Measurements from ENCODE around the gene RACGAP1. TPM values are rescaled to one million over a fixed set of nuclear protein-coding genes. Genes with fewer than 3 reads are reported as not detected.

The RACGAP1 gene
- total RNA-seq, 3 donors from 2014 or later = 22.6 to 26.0 (median 25.6) TPM

- H3K4me3 Mint-ChIP-seq = no peak overlapping the region
- no peaks in the 10 kb centered on the region for H3K36me3 Mint-ChIP-seq (ENCODE audit: insufficient read depth)
- DNase-seq (no peak), ATAC-seq (no peak)
- no peaks in the 10 kb centered on the region for H3K4me1 Mint-ChIP-seq (ENCODE audit: low read depth)
- no peaks in the 10 kb centered on the region for H3K9me3 Mint-ChIP-seq
- H3K27me3 Mint-ChIP-seq (ENCODE audit: low read depth) = no peaks in the 10 kb centered on the region
Observed at GRCh38 chr12:49979016-49979586, 46.2 kb downstream of the RACGAP1 start.

DNA sequence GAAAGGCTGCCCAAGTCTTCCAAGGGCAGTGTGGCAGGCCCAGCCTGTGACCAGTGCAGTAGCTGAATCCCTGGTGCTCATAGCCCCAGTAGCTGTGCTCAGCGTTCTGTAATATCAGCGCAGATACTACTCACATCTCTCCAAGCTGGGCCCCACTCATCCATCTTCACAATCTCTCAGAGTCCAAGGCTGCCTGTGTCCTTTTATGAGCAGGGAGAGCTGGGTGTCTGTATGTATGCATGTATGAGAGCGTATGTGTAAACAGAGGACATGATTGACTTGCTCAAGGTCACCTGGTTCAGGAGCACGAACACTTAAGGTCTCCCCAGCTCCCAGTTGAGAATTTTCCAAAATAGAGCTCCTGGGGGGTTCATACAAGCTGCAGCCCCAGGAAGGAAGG is 47.2 kb downstream of the RACGAP1 start:
- Mint-ChIP-seq H3K4me3 (no peak overlapping the region), H3K4me1 (ENCODE audit: low read depth) (no peaks in the 10 kb centered on the region), H3K36me3 (ENCODE audit: insufficient read depth) (no peaks in the 10 kb centered on the region), H3K9me3 (no peaks in the 10 kb centered on the region), H3K27me3 (ENCODE audit: low read depth) (no peaks in the 10 kb centered on the region)
- no peak for DNase-seq
- no peak for ATAC-seq

DNA sequence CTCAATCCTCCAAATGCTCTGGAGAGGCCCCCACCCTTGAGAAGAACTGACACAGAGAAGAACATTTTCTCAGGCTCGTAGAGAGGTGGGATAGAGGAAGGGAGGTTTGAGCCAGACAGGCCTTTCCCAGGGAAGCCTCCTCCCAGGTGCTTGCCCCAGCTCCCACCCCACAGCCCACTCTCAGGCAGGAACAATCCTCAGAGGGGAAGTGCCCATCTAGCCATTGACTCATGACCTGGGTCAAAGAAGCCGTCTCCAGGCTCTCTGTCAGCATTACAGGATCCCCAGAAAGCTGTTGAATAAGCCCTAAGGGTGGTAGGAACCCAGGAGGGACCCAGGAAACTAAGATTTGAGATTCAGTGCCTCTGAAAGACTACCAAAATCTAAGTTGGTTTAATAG is 48.7 kb downstream of the RACGAP1 start:
- ATAC-seq = no peak
- no peaks in the 10 kb centered on the region for H3K4me1 Mint-ChIP-seq (ENCODE audit: low read depth)

DNA sequence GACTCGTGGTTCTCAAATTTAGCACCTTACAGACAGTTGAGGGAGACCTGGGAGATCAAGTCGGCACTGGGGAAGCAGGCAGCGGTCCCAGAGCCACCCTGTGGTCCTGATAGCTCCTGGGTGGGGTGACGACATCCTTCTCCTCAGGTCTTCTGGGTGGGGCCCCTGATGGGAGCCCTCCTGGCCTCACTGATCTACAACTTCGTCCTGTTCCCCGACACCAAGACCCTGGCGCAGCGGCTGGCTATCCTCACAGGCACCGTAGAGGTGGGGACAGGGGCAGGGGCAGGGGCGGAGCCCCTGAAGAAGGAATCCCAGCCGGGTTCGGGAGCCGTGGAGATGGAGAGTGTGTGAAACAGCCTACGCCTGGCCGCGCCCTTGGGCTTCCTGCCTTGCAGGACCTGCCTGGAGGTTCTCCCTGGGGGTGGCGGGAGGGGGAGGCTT is 50.0 kb downstream of the RACGAP1 start:
- Mint-ChIP-seq H3K4me3 (no peak overlapping the region), H3K27me3 (ENCODE audit: low read depth) (no peaks in the 10 kb centered on the region), H3K4me1 (ENCODE audit: low read depth) (no peaks in the 10 kb centered on the region), H3K9me3 (no peaks in the 10 kb centered on the region), H3K36me3 (ENCODE audit: insufficient read depth) (no peaks in the 10 kb centered on the region)
- no peak for DNase-seq
- ATAC-seq = no peak

More for the DNA sequence above, 48.7 kb downstream of the RACGAP1 start:
- H3K9me3 Mint-ChIP-seq = no peaks in the 10 kb centered on the region
- H3K27me3 Mint-ChIP-seq (ENCODE audit: low read depth) = no peaks in the 10 kb centered on the region
- no peak overlapping the region for H3K4me3 Mint-ChIP-seq
- DNase-seq = no peak
- H3K36me3 Mint-ChIP-seq (ENCODE audit: insufficient read depth) = no peaks in the 10 kb centered on the region

DNA sequence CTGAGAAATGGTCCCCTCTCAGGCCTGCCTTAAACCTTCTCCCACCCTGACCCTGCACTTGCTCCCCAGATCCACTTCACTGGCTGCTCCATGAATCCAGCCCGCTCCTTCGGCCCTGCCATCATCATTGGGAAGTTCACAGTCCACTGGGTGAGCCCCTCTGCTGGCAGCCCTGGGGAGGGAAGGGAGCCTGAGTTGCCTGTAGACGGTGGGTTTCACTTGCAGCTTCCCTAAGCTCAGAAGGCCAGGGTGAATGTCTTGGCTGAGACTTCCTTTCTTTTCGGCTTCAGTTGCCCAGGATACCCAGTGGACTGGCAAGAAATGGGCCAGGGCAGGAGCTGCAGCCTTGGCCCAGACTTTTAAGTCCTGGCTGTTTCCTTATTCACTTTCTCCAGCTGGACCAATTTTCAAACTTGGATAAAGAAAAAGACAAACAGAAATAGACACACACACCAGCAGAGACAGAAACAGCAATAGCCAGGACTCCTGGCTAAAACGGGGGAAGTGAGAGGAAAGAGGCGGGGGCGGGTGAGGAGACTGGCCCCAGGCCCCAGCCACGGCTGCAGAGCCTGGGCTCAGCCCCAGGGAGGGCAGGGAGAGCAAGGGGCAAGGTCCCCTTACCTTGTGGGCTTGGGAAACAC is 50.5 kb downstream of the RACGAP1 start:
- no peak for DNase-seq
- Mint-ChIP-seq H3K36me3 (ENCODE audit: insufficient read depth) (no peaks in the 10 kb centered on the region), H3K27me3 (ENCODE audit: low read depth) (no peaks in the 10 kb centered on the region), H3K9me3 (no peaks in the 10 kb centered on the region), H3K4me3 (no peak overlapping the region), H3K4me1 (ENCODE audit: low read depth) (no peaks in the 10 kb centered on the region)
- ATAC-seq = no peak

DNA sequence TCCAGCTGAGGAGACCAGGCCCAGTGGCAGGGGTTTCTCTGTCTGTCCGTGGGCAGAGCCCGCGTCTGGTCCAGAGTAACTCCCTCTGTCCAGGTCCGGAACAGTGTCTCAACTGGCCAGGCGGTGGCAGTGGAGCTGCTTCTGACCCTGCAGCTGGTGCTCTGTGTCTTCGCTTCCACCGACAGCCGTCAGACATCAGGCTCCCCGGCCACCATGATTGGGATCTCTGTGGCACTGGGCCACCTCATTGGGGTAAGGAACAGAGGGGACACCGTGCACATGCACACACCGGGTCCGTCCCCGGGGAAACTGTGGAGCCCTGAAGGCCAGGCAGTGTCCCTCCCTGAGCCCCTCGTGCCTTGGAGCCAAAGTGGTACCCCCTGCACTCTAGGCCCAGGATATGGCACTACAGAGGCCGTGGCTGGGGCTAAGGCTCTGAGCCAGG is 51.0 kb downstream of the RACGAP1 start:
- Mint-ChIP-seq H3K36me3 (ENCODE audit: insufficient read depth) (no peaks in the 10 kb centered on the region), H3K9me3 (no peaks in the 10 kb centered on the region), H3K4me3 (no peak overlapping the region), H3K4me1 (ENCODE audit: low read depth) (no peaks in the 10 kb centered on the region), H3K27me3 (ENCODE audit: low read depth) (no peaks in the 10 kb centered on the region)
- no peak for ATAC-seq
- DNase-seq = no peak

- DNase-seq = no peak
- H3K36me3 Mint-ChIP-seq (ENCODE audit: insufficient read depth) = no peaks in the 10 kb centered on the region
- no peak for ATAC-seq
- H3K9me3 Mint-ChIP-seq = no peaks in the 10 kb centered on the region
- no peaks in the 10 kb centered on the region for H3K27me3 Mint-ChIP-seq (ENCODE audit: low read depth)
- no peak overlapping the region for H3K4me3 Mint-ChIP-seq
- H3K4me1 Mint-ChIP-seq (ENCODE audit: low read depth) = no peaks in the 10 kb centered on the region
Observed at GRCh38 chr12:49973361-49973830, 51.9 kb downstream of the RACGAP1 start.

- Mint-ChIP-seq H3K4me1 (ENCODE audit: low read depth) (no peaks in the 10 kb centered on the region), H3K27me3 (ENCODE audit: low read depth) (peaks cover 6% of the 10 kb centered on the region), H3K36me3 (ENCODE audit: insufficient read depth) (no peaks in the 10 kb centered on the region), H3K9me3 (no peaks in the 10 kb centered on the region), H3K4me3 (no peak within 1 kb of the TSS)
- no peak for ATAC-seq
- DNase-seq = no peak
Observed at GRCh38 chr12:49972641-49973360, 52.5 kb downstream of the RACGAP1 start, which contains the start of gene AQP6. Gene AQP6 (plus strand): TSS chr12:49972947. CDS start chr12:49973174, 227 bp downstream.

DNA sequence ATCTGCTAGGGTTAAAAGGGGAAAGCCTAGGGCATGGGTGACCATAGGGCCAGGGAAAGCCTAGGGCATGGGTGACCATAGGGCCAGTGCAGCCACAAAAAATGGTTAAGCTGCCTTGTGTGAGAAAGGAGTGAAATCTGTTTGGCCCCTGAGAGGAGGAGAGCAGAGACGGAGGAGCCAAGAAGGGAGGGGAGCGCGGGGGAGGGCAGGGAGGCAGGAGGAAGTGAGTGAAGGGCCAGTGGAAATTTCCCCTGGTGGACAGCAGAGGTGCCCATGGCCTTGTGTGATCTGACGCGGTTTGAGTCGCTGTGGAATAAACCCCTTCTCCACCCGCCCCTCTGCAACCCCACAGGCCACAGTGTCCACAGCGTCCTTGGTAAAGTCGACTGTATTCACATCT is 53.2 kb downstream of the RACGAP1 start:
- Mint-ChIP-seq H3K27me3 (ENCODE audit: low read depth) (peaks cover 7% of the 10 kb centered on the region), H3K4me1 (ENCODE audit: low read depth) (peaks cover 4% of the 10 kb centered on the region), H3K4me3 (no peak overlapping the region), H3K9me3 (no peaks in the 10 kb centered on the region), H3K36me3 (ENCODE audit: insufficient read depth) (no peaks in the 10 kb centered on the region)
- DNase-seq (no peak), ATAC-seq (no peak)

GRCh38 chr12:49971141-49971540 is 54.2 kb downstream of the RACGAP1 start:
- H3K9me3 Mint-ChIP-seq = no peaks in the 10 kb centered on the region
- H3K36me3 Mint-ChIP-seq (ENCODE audit: insufficient read depth) = no peaks in the 10 kb centered on the region
- H3K27me3 Mint-ChIP-seq (ENCODE audit: low read depth) = peaks cover 16% of the 10 kb centered on the region
- H3K4me1 Mint-ChIP-seq (ENCODE audit: low read depth) = peaks cover 6% of the 10 kb centered on the region
- ATAC-seq (no peak), DNase-seq (no peak)
- no peak overlapping the region for H3K4me3 Mint-ChIP-seq

DNA sequence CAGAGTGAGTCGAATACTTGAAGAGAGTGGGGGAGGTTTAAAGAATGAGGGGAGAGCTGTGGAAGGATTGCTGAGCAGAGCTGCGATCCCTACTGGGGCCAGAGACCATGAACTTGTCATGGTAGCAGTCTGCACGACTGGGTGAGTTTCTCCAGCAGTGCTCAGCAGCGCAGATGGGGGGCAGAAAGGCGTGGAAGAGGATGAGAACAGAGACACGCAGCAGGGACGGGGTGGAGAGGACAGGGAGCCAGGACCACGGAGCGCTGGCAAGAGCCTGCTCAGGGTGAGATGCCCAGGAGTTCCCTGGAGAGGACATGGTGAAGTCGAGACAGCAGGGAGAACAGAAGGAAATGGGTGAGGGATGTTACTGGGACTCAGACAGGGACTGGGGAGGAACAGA is 54.6 kb downstream of the RACGAP1 start:
- Mint-ChIP-seq H3K36me3 (ENCODE audit: insufficient read depth) (no peaks in the 10 kb centered on the region), H3K4me1 (ENCODE audit: low read depth) (peaks cover 6% of the 10 kb centered on the region), H3K4me3 (no peak overlapping the region), H3K27me3 (ENCODE audit: low read depth) (peaks cover 17% of the 10 kb centered on the region), H3K9me3 (no peaks in the 10 kb centered on the region)
- DNase-seq (no peak), ATAC-seq (no peak)

DNA sequence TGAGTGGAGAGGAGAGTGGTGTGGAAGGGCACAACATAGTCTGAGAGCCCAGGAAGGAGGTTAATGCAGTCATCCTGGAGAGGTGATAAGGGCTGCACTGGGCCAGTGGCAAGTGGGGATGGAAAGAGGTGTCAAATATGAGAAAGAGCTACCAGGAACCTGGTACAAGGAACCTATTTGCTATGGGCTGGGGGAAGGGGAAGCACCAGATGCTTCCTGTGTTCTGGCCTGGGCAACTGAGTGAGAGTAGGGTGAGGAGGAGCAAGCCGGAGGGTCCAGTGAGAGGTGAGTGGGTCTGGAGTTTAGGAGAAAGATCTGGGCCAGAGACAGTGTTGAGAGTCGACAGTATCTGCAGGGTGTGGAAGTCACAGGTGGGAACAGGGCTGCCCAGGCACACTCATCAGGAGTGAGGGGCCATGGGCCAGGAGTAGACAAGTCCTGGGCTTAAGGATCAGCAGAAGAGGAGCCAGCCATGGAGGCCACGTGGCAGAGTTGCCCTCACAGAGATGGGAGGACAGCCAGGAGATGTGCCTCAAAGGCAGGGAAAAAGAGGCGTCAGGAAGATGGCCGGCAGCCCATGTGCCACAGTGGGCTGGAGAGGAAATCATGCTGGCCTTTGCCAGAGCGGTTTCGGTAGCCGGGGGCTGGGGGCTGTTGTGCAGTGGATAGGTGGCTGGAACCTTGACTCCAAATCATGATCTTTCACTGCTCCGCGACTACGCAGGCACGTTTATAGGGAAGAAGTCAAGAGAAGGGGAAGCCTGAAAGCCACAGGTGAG is 55.5 kb downstream of the RACGAP1 start:
- ATAC-seq (no peak), DNase-seq (no peak)
- H3K36me3 Mint-ChIP-seq (ENCODE audit: insufficient read depth) = no peaks in the 10 kb centered on the region
- H3K4me1 Mint-ChIP-seq (ENCODE audit: low read depth) = peaks cover 6% of the 10 kb centered on the region
- H3K9me3 Mint-ChIP-seq = no peaks in the 10 kb centered on the region
- no peak overlapping the region for H3K4me3 Mint-ChIP-seq
- H3K27me3 Mint-ChIP-seq (ENCODE audit: low read depth) = peaks cover 24% of the 10 kb centered on the region

DNA sequence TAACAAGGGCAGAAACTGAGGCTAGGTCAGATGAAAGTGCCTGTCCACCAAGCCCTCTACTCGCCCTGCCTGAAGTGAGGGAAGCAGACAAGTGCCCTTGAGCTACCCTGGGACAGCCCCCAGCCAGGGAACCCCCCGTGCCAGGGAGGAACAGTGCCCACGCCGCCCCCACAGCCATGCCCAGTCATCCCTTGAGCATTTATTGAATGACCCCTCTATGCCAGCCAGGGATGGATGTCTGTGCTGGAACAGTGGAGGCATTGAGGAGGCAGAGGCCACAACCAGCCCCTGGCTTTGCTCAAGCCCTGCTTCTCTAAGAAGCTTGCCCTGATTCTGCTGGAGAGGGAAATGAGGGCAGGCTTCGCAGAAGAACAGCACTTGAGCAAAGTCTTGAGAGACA is 56.3 kb downstream of the RACGAP1 start:
- DNase-seq = no peak
- H3K9me3 Mint-ChIP-seq = no peaks in the 10 kb centered on the region
- H3K4me1 Mint-ChIP-seq (ENCODE audit: low read depth) = peaks cover 6% of the 10 kb centered on the region
- H3K27me3 Mint-ChIP-seq (ENCODE audit: low read depth) = peaks cover 31% of the 10 kb centered on the region
- no peak overlapping the region for H3K4me3 Mint-ChIP-seq
- H3K36me3 Mint-ChIP-seq (ENCODE audit: insufficient read depth) = no peaks in the 10 kb centered on the region
- ATAC-seq = no peak

- H3K36me3 Mint-ChIP-seq (ENCODE audit: insufficient read depth) = no peaks in the 10 kb centered on the region
- peaks cover 6% of the 10 kb centered on the region for H3K4me1 Mint-ChIP-seq (ENCODE audit: low read depth)
- peaks cover 37% of the 10 kb centered on the region for H3K27me3 Mint-ChIP-seq (ENCODE audit: low read depth)
- DNase-seq (no peak), ATAC-seq (no peak)
- no peaks in the 10 kb centered on the region for H3K9me3 Mint-ChIP-seq
- H3K4me3 Mint-ChIP-seq = no peak overlapping the region
Observed at GRCh38 chr12:49968471-49968870, 56.8 kb downstream of the RACGAP1 start.

Data from activated T-cell treated with anti-CD3 and anti-CD28 coated beads, Interleukin-2, amount 50 U/mL, for 4 hours (primary cell).